Posterior vena cava (tissue), 2 donors: ENCODE data around the gene PTH2. TPM values are rescaled to one million over a fixed set of nuclear protein-coding genes. Genes with fewer than 3 reads are reported as not detected.

ENCODE experiments used
- DNase-seq: peaks from one replicate; pipeline ENCODE4 v3.0.0-alpha.2; 2020; ENCODE audit warnings: low spot score
- intact Hi-C, 2 donors: fragments of 100-400 bp; cut with DNase I; formaldehyde crosslinking; loops; one replicate each; pipeline versions ENCODE4 v1.14.1 to v1.14.2; 2022 to 2023
- total RNA-seq, 2 donors: library from RNA; stranded (reverse); fragmentation: NEBNext Ultra II Directional; extraction: Animal tissue kit (Norgen Biotek cat#: 25700); gene quantifications; one replicate each; pipeline ENCODE4 v1.2.1, GENCODE V29; 2021
- donor health status: DM: yes; HTN: yes; CAD: no.
- donor health status: DM: yes; HTN: yes; CAD: no.

Gene PTH2
- total RNA-seq, 2 donors from 2014 or later = not detected

- intact Hi-C loops = no loop called here
Observed at GRCh38 chr19:49435670-49436069, 12.4 kb upstream of the PTH2 start.

DNA sequence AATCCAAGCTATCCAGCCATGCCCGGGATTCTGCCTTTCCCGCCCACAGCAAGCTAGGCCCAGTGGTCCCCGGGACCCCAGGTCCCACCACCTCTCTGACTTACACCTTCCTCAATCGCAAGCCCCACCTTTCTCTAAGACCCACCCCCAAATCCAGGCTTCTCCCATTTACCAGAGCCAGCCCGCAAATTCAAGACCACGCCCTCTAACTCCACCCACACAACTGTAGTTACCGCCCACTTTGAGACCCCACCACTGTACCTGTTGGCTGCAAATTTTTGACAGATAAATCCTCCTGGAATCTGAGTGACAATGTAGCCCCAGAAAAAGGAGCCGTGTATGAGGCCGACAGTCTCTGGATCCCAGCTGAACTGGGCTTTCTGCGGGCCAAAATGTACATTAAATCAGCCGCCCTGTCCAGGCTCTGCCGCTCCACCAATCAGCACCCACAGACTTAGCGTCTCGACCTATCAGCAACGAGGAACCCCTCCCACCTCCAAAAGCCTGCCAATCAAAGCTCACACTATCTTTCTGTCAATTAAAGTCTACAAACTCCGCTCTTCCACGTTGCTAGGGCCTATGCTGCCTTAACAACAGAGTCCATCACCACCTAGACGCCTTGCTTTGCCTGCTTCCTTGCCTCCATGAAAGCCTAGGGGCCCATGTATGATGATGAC lies 11.8 kb upstream of the PTH2 start:
- intact Hi-C loops = no loop called here
- no peak for DNase-seq

More at GRCh38 chr19:49435670-49436069, 12.4 kb upstream of the PTH2 start:
- no peak for DNase-seq

DNA sequence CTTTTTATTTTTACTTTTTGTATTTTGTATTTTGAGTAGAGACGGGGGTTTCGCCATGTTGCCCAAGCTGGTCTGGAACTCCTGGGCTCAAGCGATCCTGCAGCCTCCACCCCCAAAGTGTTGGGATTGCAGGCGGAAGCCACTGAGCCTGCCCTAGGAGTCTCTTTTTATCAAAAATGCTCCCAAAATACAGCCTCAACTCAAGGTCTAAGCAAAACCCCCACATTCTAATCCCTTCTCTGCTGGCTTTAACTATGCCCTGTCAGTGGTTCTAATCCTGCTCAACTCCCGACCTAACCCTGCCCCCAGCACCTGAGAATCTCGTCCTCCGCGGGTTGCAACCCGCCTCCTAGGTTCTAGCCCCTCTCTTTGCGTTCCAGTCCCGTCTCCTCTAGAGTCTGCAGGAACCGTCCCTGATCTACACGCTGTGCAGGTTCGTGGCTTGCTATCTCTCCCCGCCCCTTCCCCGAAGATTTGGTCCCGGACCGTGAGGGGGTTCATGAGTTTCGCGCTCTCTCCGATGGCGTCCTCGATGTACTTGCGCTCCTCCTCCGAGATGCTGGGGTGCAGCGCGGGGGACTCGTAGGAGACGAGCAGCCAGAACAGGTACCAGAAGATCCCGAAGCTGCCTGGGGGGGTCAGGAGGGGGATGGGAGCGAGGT lies 10.1 kb upstream of the PTH2 start:
- intact Hi-C loops = no loop called here
- DNase-seq = no peak

- intact Hi-C loops = no loop called here
- no peak for DNase-seq
Observed at GRCh38 chr19:49432141-49433073, 9.2 kb upstream of the PTH2 start.

DNA sequence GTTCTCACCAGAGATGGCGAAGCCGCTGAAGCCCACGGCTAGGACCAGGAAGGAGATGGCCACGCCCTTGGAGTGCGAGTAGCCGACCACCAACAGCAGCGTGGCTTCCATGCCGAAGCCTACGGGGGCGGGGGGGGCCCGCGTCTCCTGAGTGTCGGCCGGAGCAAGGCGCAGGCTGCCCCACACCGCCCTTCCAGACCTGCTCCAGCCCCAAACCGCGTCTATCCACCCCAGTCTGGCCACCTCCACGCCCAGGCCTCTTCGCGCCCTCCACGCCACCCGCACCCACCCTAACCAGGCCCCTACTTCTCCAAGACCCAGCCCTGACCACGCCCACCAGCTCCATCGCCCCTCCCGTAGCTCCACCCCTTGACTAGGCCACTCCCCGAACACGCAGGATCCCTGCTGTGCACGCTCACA lies 8.1 kb upstream of the PTH2 start:
- intact Hi-C loops = no loop called here
- DNase-seq = no peak

- no peak for DNase-seq
- intact Hi-C loops = no loop called here
Observed at GRCh38 chr19:49430678-49431329, 7.6 kb upstream of the PTH2 start.

- no peak for DNase-seq
- intact Hi-C loops = no loop called here
Observed at GRCh38 chr19:49430172-49430677, 7.0 kb upstream of the PTH2 start.

- intact Hi-C loops = no loop called here
- DNase-seq = no peak
Observed at GRCh38 chr19:49428547-49429451, 5.6 kb upstream of the PTH2 start.

- intact Hi-C loops = no loop called here
- DNase-seq = no peak
Observed at GRCh38 chr19:49427855-49428546, 4.8 kb upstream of the PTH2 start.

DNA sequence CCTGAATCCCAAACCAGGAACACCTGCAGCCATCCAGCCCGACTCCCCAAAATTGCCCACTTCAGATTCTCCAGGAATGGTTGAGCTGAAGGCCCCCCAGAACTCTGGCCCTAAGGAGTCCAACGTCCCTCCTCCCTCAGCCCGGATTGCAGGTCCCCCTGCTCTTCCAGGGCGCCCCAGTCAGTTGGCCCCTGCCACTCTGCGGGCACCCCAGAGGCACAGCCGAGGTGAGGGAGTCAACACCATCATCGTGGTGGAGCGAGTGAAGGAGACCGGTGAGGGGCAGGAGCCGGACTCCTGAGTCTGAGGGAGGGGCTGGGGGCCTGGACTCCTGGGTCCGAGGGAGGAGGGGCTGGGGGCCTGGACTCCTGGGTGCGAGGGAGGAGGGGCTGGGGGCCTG lies 4.1 kb upstream of the PTH2 start:
- no peak for DNase-seq
- intact Hi-C loops = no loop called here

GRCh38 chr19:49425922-49426592 lies 2.8 kb upstream of the PTH2 start:
- intact Hi-C loops = no loop called here

GRCh38 chr19:49425178-49425577 lies 1.9 kb upstream of the PTH2 start, which contains the start of gene GFY:
Gene GFY (plus strand): TSS chr19:49425388. CDS start chr19:49426431, 1,043 bp downstream.
- intact Hi-C loops = no loop called here
- DNase-seq = no peak

More at GRCh38 chr19:49425922-49426592, 2.8 kb upstream of the PTH2 start:
- no peak for DNase-seq

- no peak for DNase-seq
- intact Hi-C loops = no loop called here
Observed at GRCh38 chr19:49423985-49424303, 703 bp upstream of the PTH2 start.

- intact Hi-C loops = no loop called here
- no peak for DNase-seq
Observed at GRCh38 chr19:49422407-49423070, 702 bp downstream of the PTH2 start.

DNA sequence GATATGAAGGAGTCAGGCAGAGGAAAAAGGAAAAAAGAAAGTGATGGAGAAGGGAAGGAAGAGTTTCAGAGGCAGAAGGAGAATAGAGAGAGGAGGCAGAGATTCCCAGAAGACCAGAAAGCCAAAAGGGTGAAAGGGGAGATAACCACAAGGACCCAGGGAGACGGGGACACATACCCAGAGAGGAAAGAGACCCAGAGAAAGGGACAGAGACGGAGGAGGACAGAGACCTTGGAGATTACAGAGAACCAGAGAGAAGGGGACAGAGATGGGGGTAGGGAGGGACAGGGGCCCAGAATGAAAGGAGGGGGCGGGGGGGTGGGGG lies 1.4 kb downstream of the PTH2 start:
- intact Hi-C loops = no loop called here
- DNase-seq = no peak

DNA sequence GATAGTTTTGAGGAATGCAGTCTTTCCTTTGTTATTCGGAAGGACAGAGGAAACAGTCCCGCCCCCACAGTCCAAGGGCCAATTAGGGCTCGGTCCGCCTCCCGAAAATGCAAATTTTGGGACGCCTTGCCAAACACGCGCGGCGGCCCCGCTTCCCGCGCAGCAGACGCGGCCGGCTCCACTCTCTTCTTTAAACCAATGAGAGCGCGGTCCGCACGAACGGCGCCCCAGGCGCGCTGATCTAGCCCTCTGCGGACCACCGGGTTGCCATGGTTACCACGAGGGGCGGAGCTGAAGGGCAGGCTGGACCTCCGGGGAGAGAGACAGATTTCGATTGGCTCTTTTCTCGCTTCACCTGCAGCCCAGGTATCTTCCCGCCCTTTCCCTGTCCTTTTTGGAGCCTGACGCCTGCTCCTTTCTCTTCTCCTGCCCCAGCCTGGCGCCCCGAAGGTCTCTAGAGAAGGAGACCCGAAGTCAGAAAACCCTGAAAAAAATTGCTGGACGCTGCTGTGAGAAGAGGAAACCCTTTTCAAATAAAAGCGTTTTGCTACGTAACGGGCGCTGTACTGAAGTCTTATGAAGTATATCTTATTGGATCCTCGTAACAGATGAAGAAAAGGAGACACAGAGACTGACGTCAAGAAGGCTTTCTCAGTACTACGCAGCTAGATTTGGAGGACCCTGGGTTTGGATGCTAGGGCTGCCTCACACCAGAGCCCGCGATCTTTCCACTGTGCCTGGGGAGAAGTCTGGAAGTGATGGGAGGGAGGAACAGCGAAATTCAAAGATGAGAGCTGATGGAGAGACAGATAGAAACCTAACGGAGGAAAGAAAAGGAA lies 2.0 kb downstream of the PTH2 start:
- intact Hi-C loops = no loop called here
- DNase-seq = peak; percentile 85
